PC-3 (cell line): Measurements from ENCODE around the gene TBX1. TPM values are rescaled to one million over a fixed set of nuclear protein-coding genes. Genes with fewer than 3 reads are reported as not detected.

Source experiments
- ATAC-seq: fragments of 200-7000 bp; cut with Tn5 transposase; 2 replicates; pipeline ENCODE4 v1.9.1; 2020; ENCODE audit warnings: mild to moderate bottlenecking, moderate library complexity
- BruUV-seq: library from RNA; stranded (reverse); fragments of 400-500 nt; replicated peaks from 2 replicates; lab custom pipeline; 2021; lab: Mats Ljungman, UMichigan
- CTCF ChIA-PET: fragments of 300-600 bp; sonication (Branson Sonifier 250); formaldehyde crosslinking; loops from one replicate; lab custom pipeline; 2022; ENCODE audit warnings: antibody characterized with exemption; lab: Charles Lee
- POLR2A ChIA-PET: fragments of 300-600 bp; sonication (Branson Sonifier 250); formaldehyde crosslinking; loops from one replicate; lab custom pipeline; 2022; ENCODE audit warnings: antibody characterized with exemption; ENCODE audit not compliant: unreplicated experiment; lab: Charles Lee
- DNase-seq: peaks from one replicate; pipeline ENCODE4 v3.0.0-alpha.2; 2015
- H2AFZ ChIP-seq: fragments of 300-600 bp; sonication (generic); 2 replicates; pipeline ENCODE4 v1.6.0; 2016; ENCODE audit warnings: antibody characterized with exemption, low read length
- H3F3A ChIP-seq: fragments of 300-600 bp; sonication (generic); one replicate; pipeline ENCODE4 v1.6.0; 2017; ENCODE audit warnings: antibody characterized with exemption, low read length, control low read depth, mild to moderate bottlenecking; ENCODE audit not compliant: unreplicated experiment
- H3K27ac ChIP-seq: fragments of 300-600 bp; sonication (generic); 2 replicates; pipeline ENCODE4 v1.5.1; 2016; ENCODE audit warnings: mild to moderate bottlenecking, low read length
- H3K27me3 ChIP-seq: fragments of 300-600 bp; sonication (generic); 2 replicates; pipeline ENCODE4 v1.6.1; 2016; ENCODE audit warnings: low read length, mixed read lengths
- H3K36me3 ChIP-seq: fragments of 300-600 bp; sonication (generic); 2 replicates; pipeline ENCODE4 v1.6.1; 2016; ENCODE audit warnings: low read depth, mixed run types, low read length, mixed read lengths
- H3K4me1 ChIP-seq: fragments of 300-600 bp; sonication (generic); 2 replicates; pipeline ENCODE4 v1.5.1; 2016; ENCODE audit warnings: low read length; ENCODE audit not compliant: insufficient read depth
- H3K4me2 ChIP-seq: fragments of 300-600 bp; sonication (generic); 2 replicates; pipeline ENCODE4 v1.6.0; 2016; ENCODE audit warnings: low read length
- H3K4me3 ChIP-seq: fragments of 300-600 bp; sonication (generic); 2 replicates; pipeline ENCODE4 v1.5.1; 2016; ENCODE audit warnings: mild to moderate bottlenecking, low read length, mixed read lengths
- H3K79me2 ChIP-seq: fragments of 300-600 bp; sonication (generic); 2 replicates; pipeline ENCODE4 v1.6.1; 2017; ENCODE audit warnings: low read length, mixed read lengths
- H3K9ac ChIP-seq: fragments of 300-600 bp; sonication (generic); 2 replicates; pipeline ENCODE4 v1.6.0; 2016; ENCODE audit warnings: mild to moderate bottlenecking, low read length
- H3K9me2 ChIP-seq: fragments of 300-600 bp; sonication (generic); replicated peaks from 2 replicates; pipeline ENCODE4 v1.6.1; 2016; ENCODE audit warnings: mixed run types, low read length, mixed read lengths
- H3K9me3 ChIP-seq: fragments of 300-600 bp; sonication (generic); 2 replicates; pipeline ENCODE4 v1.6.1; 2016; ENCODE audit warnings: low read length, mixed read lengths
- H4K20me1 ChIP-seq: fragments of 300-600 bp; sonication (generic); 2 replicates; pipeline ENCODE4 v1.6.1; 2016; ENCODE audit warnings: low read length, mixed read lengths
- EZH2 ChIP-seq: fragments of 300-600 bp; sonication (generic); IDR thresholded peaks from one replicate; pipeline ENCODE4 v1.6.1; 2017; ENCODE audit warnings: antibody characterized with exemption, mild to moderate bottlenecking, low read length; ENCODE audit not compliant: unreplicated experiment
- EZH2phosphoT487 ChIP-seq: fragments of 300-600 bp; sonication (generic); IDR thresholded peaks from 2 replicates; pipeline ENCODE4 v1.6.1; 2018; ENCODE audit warnings: mild to moderate bottlenecking, antibody characterized with exemption, low read length, borderline replicate concordance
- intact Hi-C: fragments of 100-400 bp; cut with micrococcal nuclease; formaldehyde crosslinking; loops from 2 replicates; pipeline ENCODE4 v1.9.0; 2023
- total RNA-seq: library from RNA; depleted of rRNA; stranded (reverse); fragments of >200 nt; gene quantifications from 2 replicates; pipeline ENCODE4 v1.2.3, GENCODE V29; 2014
- TF ChIP-seq, protein P1 (sequence below): fragments of 300-600 bp; sonication (generic); conservative IDR thresholded peaks from 2 replicates; pipeline ENCODE4 v1.5.1; 2017; ENCODE audit warnings: antibody characterized with exemption, low read depth, mild to moderate bottlenecking, low read length

Gene TBX1
- total RNA-seq, 1 experiment from 2014 or later: 18.6 TPM

DNA sequence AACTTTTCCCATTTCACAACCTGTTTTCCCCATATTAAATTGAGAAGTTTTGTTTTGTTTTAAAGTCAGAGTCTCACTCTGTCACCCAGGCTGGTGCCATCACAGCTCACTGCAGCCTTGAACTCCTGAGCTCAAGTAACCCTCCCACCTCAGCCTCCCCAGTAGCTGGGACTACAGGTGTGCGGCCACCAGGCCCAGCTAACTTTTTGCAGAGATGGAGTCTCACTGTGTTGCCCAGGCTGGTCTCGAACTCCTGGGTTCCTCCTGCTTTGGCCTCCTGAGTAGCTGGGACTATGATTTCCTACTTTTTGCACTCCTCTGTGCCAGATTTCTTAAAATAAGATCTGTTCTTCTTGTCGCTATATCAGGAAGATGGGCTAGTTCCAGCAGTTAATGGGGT is 49.2 kb downstream of the TBX1 start:
- H4K20me1 ChIP-seq: no peaks in the 10 kb centered on the region
- intact Hi-C loops: no loop called here
- no peak overlapping the region for H2AFZ ChIP-seq
- ChIA-PET CTCF (no interaction called here), POLR2A (no interaction called here)
- no peak overlapping the region for H3K9ac ChIP-seq
- no peak for DNase-seq
- H3K27ac ChIP-seq: no peak overlapping the region
- no peak for ATAC-seq
- no peaks in the 10 kb centered on the region for H3K9me2 ChIP-seq
- H3K4me3 ChIP-seq: no peak overlapping the region
- no peaks in the 10 kb centered on the region for H3K79me2 ChIP-seq
- H3K27me3 ChIP-seq: no peaks in the 10 kb centered on the region
- no peaks in the 10 kb centered on the region for H3K9me3 ChIP-seq
- no peak for TF ChIP-seq EZH2phosphoT487
- TF ChIP-seq EZH2: no peak
- TF ChIP-seq, protein P1, sequence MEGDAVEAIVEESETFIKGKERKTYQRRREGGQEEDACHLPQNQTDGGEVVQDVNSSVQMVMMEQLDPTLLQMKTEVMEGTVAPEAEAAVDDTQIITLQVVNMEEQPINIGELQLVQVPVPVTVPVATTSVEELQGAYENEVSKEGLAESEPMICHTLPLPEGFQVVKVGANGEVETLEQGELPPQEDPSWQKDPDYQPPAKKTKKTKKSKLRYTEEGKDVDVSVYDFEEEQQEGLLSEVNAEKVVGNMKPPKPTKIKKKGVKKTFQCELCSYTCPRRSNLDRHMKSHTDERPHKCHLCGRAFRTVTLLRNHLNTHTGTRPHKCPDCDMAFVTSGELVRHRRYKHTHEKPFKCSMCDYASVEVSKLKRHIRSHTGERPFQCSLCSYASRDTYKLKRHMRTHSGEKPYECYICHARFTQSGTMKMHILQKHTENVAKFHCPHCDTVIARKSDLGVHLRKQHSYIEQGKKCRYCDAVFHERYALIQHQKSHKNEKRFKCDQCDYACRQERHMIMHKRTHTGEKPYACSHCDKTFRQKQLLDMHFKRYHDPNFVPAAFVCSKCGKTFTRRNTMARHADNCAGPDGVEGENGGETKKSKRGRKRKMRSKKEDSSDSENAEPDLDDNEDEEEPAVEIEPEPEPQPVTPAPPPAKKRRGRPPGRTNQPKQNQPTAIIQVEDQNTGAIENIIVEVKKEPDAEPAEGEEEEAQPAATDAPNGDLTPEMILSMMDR: no peak
- no peak overlapping the region for H3K4me2 ChIP-seq
- no peaks in the 10 kb centered on the region for H3K36me3 ChIP-seq
- BruUV-seq: no TSS peak
- peaks cover 20% of the 10 kb centered on the region for H3K4me1 ChIP-seq
- peaks cover 3% of the 10 kb centered on the region for H3F3A ChIP-seq

- H4K20me1 ChIP-seq: no peaks in the 10 kb centered on the region
- H3K27ac ChIP-seq: no peak overlapping the region
- H3K4me1 ChIP-seq: peaks cover 20% of the 10 kb centered on the region
- no peak overlapping the region for H3K4me2 ChIP-seq
- TF ChIP-seq EZH2: no peak
- no peak for TF ChIP-seq EZH2phosphoT487
- no peaks in the 10 kb centered on the region for H3K79me2 ChIP-seq
- ATAC-seq (no peak), DNase-seq (no peak)
- intact Hi-C loops: no loop called here
- ChIA-PET POLR2A (no interaction called here), CTCF (no interaction called here)
- no peak overlapping the region for H3K9ac ChIP-seq
- H3F3A ChIP-seq: peaks cover 3% of the 10 kb centered on the region
- no peaks in the 10 kb centered on the region for H3K36me3 ChIP-seq
- no TSS peak for BruUV-seq
- no peak overlapping the region for H2AFZ ChIP-seq
- H3K27me3 ChIP-seq: no peaks in the 10 kb centered on the region
- no peak overlapping the region for H3K4me3 ChIP-seq
- H3K9me3 ChIP-seq: no peaks in the 10 kb centered on the region
- no peaks in the 10 kb centered on the region for H3K9me2 ChIP-seq
Observed at GRCh38 chr22:19810381-19811201, 50.0 kb downstream of the TBX1 start.

DNA sequence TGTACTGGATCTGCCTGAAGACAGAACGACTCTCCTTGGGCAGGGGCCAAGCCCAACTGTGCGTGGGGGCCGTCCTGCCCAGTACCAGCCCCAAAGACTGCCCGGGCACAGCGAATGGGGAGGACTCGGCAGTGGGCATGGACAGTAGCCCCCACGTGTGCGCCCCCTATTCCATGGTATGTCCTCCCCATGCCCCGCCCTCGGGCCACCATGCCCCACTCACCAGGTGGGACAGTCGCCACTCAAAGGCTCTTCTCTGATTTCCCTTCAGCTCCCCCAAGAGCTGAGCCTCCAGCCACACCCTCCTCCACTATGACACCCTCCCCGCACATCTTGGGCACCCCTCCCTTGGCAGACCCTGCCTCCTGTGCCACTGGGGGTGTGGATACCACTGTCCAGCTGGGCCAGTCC is 50.6 kb downstream of the TBX1 start:
- Histone ChIP-seq H3K4me3 (no peak overlapping the region), H3F3A (peaks cover 3% of the 10 kb centered on the region), H3K36me3 (no peaks in the 10 kb centered on the region), H3K27ac (no peak overlapping the region), H2AFZ (no peak overlapping the region), H3K9ac (no peak overlapping the region), H3K9me2 (no peaks in the 10 kb centered on the region), H3K27me3 (no peaks in the 10 kb centered on the region), H3K9me3 (no peaks in the 10 kb centered on the region), H3K79me2 (no peaks in the 10 kb centered on the region), H3K4me1 (peaks cover 14% of the 10 kb centered on the region), H4K20me1 (no peaks in the 10 kb centered on the region), H3K4me2 (no peak overlapping the region)
- BruUV-seq: no TSS peak
- ChIA-PET CTCF (no interaction called here), POLR2A (no interaction called here)
- ATAC-seq (no peak), DNase-seq (no peak)
- intact Hi-C loops: no loop called here
- TF ChIP-seq EZH2: no peak
- TF ChIP-seq, protein P1: no peak
- TF ChIP-seq EZH2phosphoT487: no peak
